GM18873 (cell line): Measurements from ENCODE around the gene TMEM163.
"Not testable (repeated sequence)": the region's sequence is repeated elsewhere in the genome, so short reads cannot be mapped to it uniquely, and the experiment has no call there.

Experiments
- ATAC-seq: cut with Tn5 transposase; IDR thresholded peaks from one replicate; pipeline ENCODE4 v1.9.1; 2021; ENCODE audit warnings: mild to moderate bottlenecking, moderate library complexity, moderate number of reproducible peaks; ENCODE audit not compliant: unreplicated experiment, low FRiP score

Gene TMEM163

DNA sequence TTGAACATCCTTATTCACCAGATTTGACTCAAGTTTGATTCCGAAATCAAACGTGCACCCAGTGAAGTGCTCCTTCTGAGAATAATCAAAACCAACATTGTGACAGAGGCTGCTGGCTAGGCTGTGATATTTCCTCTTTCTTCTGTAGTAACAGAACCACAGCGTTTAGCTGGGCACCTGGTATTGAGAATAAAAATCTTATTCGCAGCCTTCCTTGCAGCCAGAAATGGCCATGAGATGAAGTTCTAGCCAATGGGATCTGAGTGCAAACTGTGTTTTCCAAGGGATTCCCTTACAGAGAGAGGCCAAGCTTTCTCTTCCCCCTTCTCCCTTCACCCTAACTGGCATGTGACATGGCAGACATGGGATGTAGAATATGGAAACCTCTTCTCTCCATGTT, 51.7 kb downstream of the TMEM163 start:
- ATAC-seq = no peak

- ATAC-seq = no peak
These were observed 52.9 kb downstream of the TMEM163 start for GRCh38 chr2:134665727-134666506.

- ATAC-seq = no peak
These were observed 55.0 kb downstream of the TMEM163 start for GRCh38 chr2:134663451-134664450.

DNA sequence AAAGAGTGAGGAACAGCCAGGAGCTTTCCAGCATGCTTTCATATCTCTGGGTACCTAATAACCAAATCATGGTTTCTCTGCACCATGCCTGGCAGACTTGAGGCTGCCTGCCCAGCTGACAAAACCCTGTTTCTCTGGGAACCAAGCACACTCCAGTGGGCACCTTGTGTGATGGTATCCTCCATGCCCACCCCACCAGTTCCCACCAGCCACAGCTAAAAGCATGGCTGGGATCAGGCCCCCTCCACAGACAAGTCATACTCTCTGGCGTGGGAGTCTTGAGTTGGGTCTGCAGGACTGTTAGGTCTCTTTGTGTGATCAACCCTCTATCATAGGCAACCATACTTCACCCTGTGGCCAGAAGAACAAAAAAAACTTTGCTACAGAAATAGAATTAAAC, 56.0 kb downstream of the TMEM163 start:
- ATAC-seq = no peak

- no peak for ATAC-seq
These were observed 58.0 kb downstream of the TMEM163 start for GRCh38 chr2:134660626-134661402.

- ATAC-seq = no peak
These were observed 59.1 kb downstream of the TMEM163 start for GRCh38 chr2:134659724-134660123.

- no peak for ATAC-seq
These were observed 61.0 kb downstream of the TMEM163 start for GRCh38 chr2:134657650-134658250.

GRCh38 chr2:134656391-134656790, 62.4 kb downstream of the TMEM163 start:
- not testable (repeated sequence) for ATAC-seq

DNA sequence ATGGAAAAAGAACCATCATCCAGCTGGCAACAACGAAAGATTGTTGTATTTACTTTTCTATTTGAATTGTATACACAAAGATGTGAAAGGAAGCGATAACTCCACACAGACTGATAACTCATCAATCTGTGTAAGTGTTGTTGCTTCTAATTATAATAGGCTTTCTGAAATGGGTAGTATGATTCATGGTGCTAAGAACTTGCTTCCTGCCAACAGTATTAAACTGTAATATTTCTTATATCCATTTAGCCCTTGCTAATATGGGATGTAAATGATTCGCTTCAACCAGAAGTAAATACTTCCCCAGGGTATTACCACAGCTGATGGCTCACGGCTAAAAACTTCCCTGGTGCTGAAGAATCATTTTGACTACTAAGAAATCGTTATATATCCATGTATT, 70.2 kb downstream of the TMEM163 start:
- ATAC-seq = no peak

DNA sequence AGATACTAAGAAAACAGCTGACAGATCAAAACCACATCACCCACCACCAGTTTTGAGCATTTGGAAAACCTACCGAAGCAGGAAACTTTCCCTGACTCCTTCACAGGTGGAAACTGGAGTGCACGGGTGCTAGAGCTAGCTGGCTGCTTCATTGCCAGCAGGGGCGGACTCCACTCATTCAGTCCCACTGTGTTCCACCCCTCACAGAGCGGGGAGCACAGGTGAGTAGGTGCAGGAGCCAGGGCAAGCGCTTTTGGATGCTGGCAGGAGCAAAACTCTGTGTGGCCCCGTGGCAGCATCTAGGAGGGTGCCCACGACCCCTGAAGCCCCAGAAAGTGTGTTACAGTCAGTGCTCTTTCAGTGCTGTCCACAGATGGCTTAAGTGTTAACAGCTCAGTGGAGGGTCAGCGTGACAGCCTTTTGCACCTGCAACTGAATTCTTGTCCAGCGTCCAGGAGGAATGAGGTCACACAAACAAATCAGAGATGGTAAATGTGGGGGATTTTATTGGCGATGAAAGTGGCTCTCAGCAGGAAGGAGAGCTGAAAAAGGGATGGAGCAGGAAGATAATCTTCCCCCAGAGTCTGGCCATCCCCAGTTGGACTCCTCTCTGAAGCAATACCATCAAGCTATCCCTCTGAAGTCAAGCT, 71.1 kb downstream of the TMEM163 start:
- no peak for ATAC-seq

- no peak for ATAC-seq
These were observed 75.9 kb downstream of the TMEM163 start for GRCh38 chr2:134642938-134643337.

DNA sequence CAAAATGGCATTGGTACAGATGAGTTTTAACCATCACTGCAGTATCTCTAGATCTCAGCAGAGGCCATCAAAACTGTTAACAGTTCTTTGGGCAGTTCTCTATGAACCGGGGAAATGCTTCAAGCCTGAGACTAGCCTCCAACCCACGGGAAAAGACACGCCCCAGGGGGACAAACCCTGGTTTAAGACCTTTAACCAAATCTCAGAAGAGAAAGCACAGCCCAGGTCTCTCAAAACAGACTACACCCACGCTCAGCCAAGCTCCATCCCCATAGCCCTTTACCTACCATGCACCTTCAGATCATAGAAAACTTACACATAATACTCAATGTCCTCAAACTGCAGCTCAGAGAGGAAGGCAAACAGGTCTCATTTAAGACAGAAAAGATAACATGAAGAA, 78.3 kb downstream of the TMEM163 start:
- no peak for ATAC-seq

GRCh38 chr2:134639265-134639664, 79.5 kb downstream of the TMEM163 start:
- ATAC-seq = no peak

GRCh38 chr2:134636714-134637113, 82.1 kb downstream of the TMEM163 start:
- ATAC-seq = no peak

DNA sequence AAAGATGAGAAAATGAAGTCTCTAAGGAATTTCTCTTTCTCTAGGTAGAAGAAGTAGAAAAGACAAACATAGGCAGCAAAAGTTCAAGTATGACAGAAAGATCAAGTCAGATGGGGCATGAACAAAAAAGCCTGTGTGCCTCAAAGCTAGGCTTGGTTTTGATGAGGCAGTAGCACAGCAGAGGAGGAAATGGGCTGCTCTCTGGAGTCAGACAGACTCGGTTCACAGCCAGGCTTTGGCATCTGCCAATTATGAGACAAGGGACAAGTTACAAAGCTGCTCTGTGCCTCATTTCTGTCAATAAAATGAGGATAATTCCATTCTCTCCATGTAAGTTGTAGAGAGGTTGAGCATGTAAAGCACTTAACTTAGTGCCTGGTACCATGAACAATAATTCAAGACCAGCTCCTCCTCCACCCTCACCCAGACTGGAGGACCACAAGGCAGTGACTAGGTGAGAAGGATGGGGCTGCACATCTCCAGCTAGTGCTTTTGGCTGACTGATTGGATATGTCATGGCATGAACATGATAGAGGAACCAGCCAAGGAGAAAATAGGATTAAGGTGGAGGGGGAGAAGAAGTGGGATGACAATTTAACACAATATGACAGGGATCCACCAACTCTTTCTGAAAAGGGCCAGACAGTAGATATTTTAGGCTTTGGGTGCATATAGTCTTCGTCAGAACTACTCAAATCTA, 84.6 kb downstream of the TMEM163 start:
- no peak for ATAC-seq

DNA sequence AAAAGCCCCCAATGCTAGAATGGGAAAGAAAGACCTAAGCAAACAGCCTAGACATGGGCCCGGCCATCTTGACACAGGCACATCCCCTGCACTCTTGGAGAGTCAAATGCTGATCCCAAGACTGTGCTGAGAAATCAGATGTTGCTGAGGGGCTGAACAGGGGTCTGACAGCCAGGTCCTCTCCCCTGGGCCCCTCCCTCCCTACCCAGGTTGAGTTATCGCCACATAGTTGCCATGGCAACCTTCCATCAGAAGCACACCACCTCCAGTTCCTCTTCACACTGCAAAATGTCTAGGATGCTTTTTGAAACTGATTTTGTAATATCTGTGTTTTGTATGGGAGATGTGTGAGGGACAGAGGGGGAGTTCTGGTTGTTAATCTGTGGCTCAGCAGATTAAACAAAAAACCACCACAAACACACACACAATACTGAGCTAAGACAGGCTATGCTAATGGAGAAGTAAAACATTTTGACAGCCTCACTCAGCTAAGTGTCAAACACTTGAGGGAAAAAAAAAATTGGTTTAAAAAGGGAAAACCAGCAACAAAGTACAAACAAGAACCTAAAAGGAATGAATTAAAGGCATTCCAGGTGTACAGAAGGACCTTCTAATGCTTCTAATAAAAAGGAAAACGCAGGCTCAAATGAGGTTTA, 88.2 kb downstream of the TMEM163 start:
- ATAC-seq = no peak

DNA sequence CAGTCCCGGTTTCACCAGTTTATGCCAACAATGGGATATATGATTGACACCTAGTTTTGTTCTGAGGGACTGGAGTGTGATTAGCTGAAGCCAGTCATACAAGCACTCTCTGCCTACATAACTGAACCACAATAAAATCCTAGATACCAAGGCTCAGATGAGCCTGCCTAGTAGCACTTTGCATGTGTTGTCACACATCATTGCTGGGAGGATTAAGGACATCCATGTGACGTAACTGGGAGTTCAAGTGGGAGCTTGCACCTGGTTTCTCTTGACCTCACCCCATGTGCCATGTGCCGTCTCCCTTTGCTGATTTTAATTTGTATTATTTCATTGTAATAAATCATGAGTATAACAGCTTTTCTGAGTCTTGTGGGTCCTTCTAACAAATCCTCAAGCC, 90.3 kb downstream of the TMEM163 start:
- no peak for ATAC-seq

DNA sequence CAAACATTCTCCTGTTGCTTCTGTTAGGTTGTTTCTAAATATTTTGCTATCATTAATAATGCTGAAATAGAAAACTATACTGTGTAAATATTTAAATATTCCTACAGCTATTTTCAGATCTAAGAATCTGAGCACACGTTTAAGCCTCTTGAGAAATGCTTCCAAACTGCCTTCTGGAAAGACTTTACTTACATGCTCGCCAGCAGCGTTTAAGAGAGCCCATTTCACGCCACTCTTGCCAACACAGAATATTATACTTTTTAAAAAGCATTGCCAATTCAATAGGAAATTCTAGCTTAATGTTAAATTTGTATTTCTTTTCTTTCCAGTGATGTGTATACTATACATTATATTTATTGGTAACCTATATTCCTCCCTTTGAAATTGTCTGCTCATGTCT, 92.0 kb downstream of the TMEM163 start:
- no peak for ATAC-seq

GRCh38 chr2:134625311-134625710, 93.5 kb downstream of the TMEM163 start:
- no peak for ATAC-seq
